Measurements from ENCODE around the gene OTUD3. TPM values are rescaled to one million over a fixed set of nuclear protein-coding genes. Genes with fewer than 3 reads are reported as not detected.

The OTUD3 gene
- total and polyA plus RNA-seq, 2 of the 4 experiments (the other 2 are of a cell fraction), result 2.9 to 3.1 TPM

DNA sequence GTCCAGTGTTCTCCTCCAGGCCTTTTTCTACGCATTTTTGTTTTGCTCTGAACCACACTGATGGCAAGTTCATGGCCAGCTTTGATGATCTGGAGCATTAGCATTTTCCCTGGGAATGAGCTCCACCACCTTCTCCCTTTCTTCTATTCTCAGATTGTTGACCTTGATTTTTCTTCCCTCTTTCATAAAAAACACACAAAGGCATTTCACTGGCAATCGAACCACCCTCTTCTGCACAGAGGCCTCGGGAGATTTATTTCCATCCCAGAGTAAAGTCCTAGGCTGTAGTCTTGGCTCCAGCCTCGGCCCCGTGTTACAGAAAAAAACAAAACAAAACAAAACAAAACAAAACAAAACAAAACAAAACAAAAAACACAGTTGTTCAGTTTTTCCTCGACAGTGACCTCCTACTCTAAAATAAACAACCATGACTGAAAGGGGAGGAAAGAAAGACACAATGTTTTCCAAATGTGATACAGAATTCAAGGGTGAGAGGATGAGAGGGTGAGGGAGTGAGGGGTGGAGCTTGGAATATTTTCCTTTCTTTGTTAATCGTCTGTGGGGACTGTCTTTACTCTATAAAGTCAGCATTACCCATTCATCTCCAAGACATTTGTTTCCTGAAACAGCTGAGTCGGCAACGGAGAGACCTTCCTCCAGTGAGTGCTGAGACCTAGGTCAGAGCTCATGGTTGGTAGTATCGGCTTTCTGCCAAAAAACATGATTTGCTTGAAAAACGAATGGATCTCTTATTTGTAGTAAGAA, 37.3 kb upstream of the OTUD3 start:
- H3K4me3 ChIP-seq (ENCODE audit: insufficient read depth, low read depth, low read length), result no peak overlapping the region
- no peaks in the 10 kb centered on the region for H3K36me3 ChIP-seq (ENCODE audit: control insufficient read depth, insufficient read depth, low read length)
- ChIA-PET POLR2A (ENCODE audit: unreplicated experiment) (no interaction called here), CTCF (interaction anchor here (0.6 kb wide), 1 partner anchor 365 kb away, joined by 3 read pairs; no protein-coding TSS in a partner anchor)
- H2AFZ ChIP-seq (replicated peaks; ENCODE audit: low read length, poor library complexity), result no peak overlapping the region
- no peak overlapping the region for H4K5ac ChIP-seq (ENCODE audit: low read depth, low read length)
- no TSS peak for BruUV-seq (replicated peaks)
- H3K27me3 ChIP-seq (ENCODE audit: control insufficient read depth, insufficient read depth, low read length), result peaks cover 12% of the 10 kb centered on the region
- no peak overlapping the region for H2BK20ac ChIP-seq (ENCODE audit: low read depth, low read length)
- no peak overlapping the region for H3K9ac ChIP-seq (ENCODE audit: low read depth, low read length)
- H2BK120ac ChIP-seq (ENCODE audit: low read depth, low read length), result no peak overlapping the region
- H3K56ac ChIP-seq (ENCODE audit: extremely low read depth, insufficient read depth, low read length), result no peak overlapping the region
- no peak for DNase-seq
- H4K8ac ChIP-seq (ENCODE audit: low read depth in 2 of 2, low read length in 2 of 2), result no peak overlapping the region
- H3K14ac ChIP-seq (replicated peaks; ENCODE audit: low read depth, low read length), result no peak overlapping the region
- in situ Hi-C loops (cut with MboI; ENCODE audit: low sequenced_read_pairs), result no loop called here
- H4K20me1 ChIP-seq (ENCODE audit: insufficient read depth, low read length), result no peaks in the 10 kb centered on the region
- no peaks in the 10 kb centered on the region for H3K79me1 ChIP-seq (ENCODE audit: low read depth in 1 of 2, low read length in 2 of 2)
- no peak overlapping the region for H3K23ac ChIP-seq (ENCODE audit: low read depth, low read length)
- dilution Hi-C loops (cut with HindIII; ENCODE audit: low sequenced_read_pairs, unreplicated experiment), result no loop called here
- no peak overlapping the region for H2BK5ac ChIP-seq (ENCODE audit: low read depth, low read length, poor library complexity, severe bottlenecking)
- no peak overlapping the region for H2AK5ac ChIP-seq (ENCODE audit: low read depth, low read length)
- intact Hi-C loops (cut with micrococcal nuclease), result no loop called here
- TF ChIP-seq CHD1 (IDR thresholded peaks at IDR 0.05; ENCODE audit: low read depth, low read length), result no peak
- TF ChIP-seq MAFK (IDR thresholded peaks at IDR 0.05; ENCODE audit: low read depth, low read length), result peak; percentile 97
- TF ChIP-seq, protein P1, sequence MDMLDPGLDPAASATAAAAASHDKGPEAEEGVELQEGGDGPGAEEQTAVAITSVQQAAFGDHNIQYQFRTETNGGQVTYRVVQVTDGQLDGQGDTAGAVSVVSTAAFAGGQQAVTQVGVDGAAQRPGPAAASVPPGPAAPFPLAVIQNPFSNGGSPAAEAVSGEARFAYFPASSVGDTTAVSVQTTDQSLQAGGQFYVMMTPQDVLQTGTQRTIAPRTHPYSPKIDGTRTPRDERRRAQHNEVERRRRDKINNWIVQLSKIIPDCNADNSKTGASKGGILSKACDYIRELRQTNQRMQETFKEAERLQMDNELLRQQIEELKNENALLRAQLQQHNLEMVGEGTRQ (IDR thresholded peaks at IDR 0.05; ENCODE audit: low read depth, low read length), result no peak
- no peak overlapping the region for H3K4me2 ChIP-seq (ENCODE audit: low read depth, low read length)
- H3K9me1 ChIP-seq (ENCODE audit: insufficient read depth, low read length), result no peaks in the 10 kb centered on the region
- no peak overlapping the region for H2AK9ac ChIP-seq (replicated peaks; ENCODE audit: low read depth, low read length, poor library complexity)
- no peak overlapping the region for H3K18ac ChIP-seq (ENCODE audit: low read depth, low read length)
- no peak for ATAC-seq (ENCODE audit: low read depth)
- no peak overlapping the region for H2BK15ac ChIP-seq (ENCODE audit: low read depth, low read length)
- H3K27ac ChIP-seq (ENCODE audit: insufficient read depth, low read length), result no peak overlapping the region
- no peak overlapping the region for H3K4ac ChIP-seq (ENCODE audit: low read depth, low read length)
- H3K9me3 ChIP-seq (ENCODE audit: control insufficient read depth, insufficient read depth, low read length), result no peaks in the 10 kb centered on the region
- no CpG with 5 or more reads among the region's 11 CpGs for whole genome bisulfite sequencing, 2 experiments (ENCODE audit: extremely low coverage in 2 of 2, insufficient read length in 1 of 2)
- no peaks in the 10 kb centered on the region for H3K4me1 ChIP-seq (ENCODE audit: control insufficient read depth, insufficient read depth, low read length)
- H4K91ac ChIP-seq (ENCODE audit: insufficient read depth, low read depth, low read length), result no peak overlapping the region

Measured in IMR-90 (cell line).